Loucy (cell line): ENCODE measurements around the gene PEX5L.

Source experiments
- CTCF ChIP-seq: fragments of 200-600 bp; sonication (generic); conservative IDR thresholded peaks from 2 replicates; pipeline ENCODE4 v1.5.1; 2014; ENCODE audit warnings: mild to moderate bottlenecking, antibody characterized with exemption, low read length
- EZH2phosphoT487 ChIP-seq: fragments of 200-600 bp; IDR thresholded peaks from 2 replicates; pipeline ENCODE4 v1.6.1; 2018; ENCODE audit warnings: antibody characterized with exemption, mild to moderate bottlenecking, moderate library complexity, borderline replicate concordance

- no peak for TF ChIP-seq CTCF
- TF ChIP-seq EZH2phosphoT487, result no peak
Measured at GRCh38 chr3:179772297-179772696, 264.4 kb downstream of the PEX5L start.
